Right atrium auricular region (tissue), 2 donors: Measurements from ENCODE around the gene CEACAM16. TPM values are rescaled to one million over a fixed set of nuclear protein-coding genes. Genes with fewer than 3 reads are reported as not detected.
"Not testable (repeated sequence)": the region's sequence is repeated elsewhere in the genome, so short reads cannot be mapped to it uniquely, and the experiment has no call there.

Source experiments
- DNase-seq: peaks from one replicate; pipeline ENCODE4 v3.0.0-alpha.2; 2019; ENCODE audit warnings: low spot score
- H3K27ac ChIP-seq, 2 donors: fragments of 200-600 bp; sonication (generic); 1 replicate in 1 of 2; 2 replicates in 1 of 2; pipeline ENCODE4 v1.5.1; 2016 to 2019
- H3K27me3 ChIP-seq, 2 donors: fragments of 200-600 bp; sonication (generic); one replicate each; pipeline versions ENCODE4 v1.5.1 to v1.6.0; 2017 to 2019
- H3K36me3 ChIP-seq: fragments of 200-600 bp; sonication (generic); one replicate; pipeline ENCODE4 v1.5.1; 2016
- H3K4me1 ChIP-seq, 2 donors: fragments of 200-600 bp; sonication (generic); one replicate each; pipeline versions ENCODE4 v1.5.1 to v1.6.0; 2017 to 2019
- H3K4me3 ChIP-seq, 2 donors: fragments of 200-600 bp; sonication (generic); 1 replicate in 1 of 2; 2 replicates in 1 of 2; pipeline ENCODE4 v1.5.1; 2017 to 2019; ENCODE audit warnings: mild to moderate bottlenecking in 1 of 2, moderate library complexity in 1 of 2
- H3K9me3 ChIP-seq, 2 donors: fragments of 200-600 bp; sonication (generic); one replicate each; pipeline ENCODE4 v1.5.1; 2019
- CTCF ChIP-seq, 2 donors: fragments of 200-600 bp; sonication (generic); IDR thresholded peaks; one replicate each; pipeline ENCODE4 v1.5.1; 2019; ENCODE audit warnings: antibody characterized with exemption in 2 of 2
- total RNA-seq, 2 donors: library from RNA; depleted of rRNA; stranded (reverse); fragments of >200 nt; gene quantifications; one replicate each; pipeline ENCODE4 v1.1.0, GENCODE V29; 2016

CEACAM16 gene
- total RNA-seq, 2 donors from 2014 or later: not detected

- Histone ChIP-seq H3K4me1 (no peaks in the 10 kb centered on the region), H3K27me3 (no peaks in the 10 kb centered on the region), H3K36me3 (no peaks in the 10 kb centered on the region), H3K27ac (no peak overlapping the region), H3K4me3 (no peak overlapping the region), H3K9me3 (no peaks in the 10 kb centered on the region)
- DNase-seq: no peak
- TF ChIP-seq CTCF (IDR thresholded peaks at IDR 0.05): no peak
Observed at GRCh38 chr19:44706506-44707236, 7.7 kb downstream of the CEACAM16 start.

GRCh38 chr19:44707794-44708193, 8.8 kb downstream of the CEACAM16 start:
- H3K27ac ChIP-seq: no peak overlapping the region
- H3K4me3 ChIP-seq: no peak overlapping the region
- no peaks in the 10 kb centered on the region for H3K4me1 ChIP-seq
- no peak for TF ChIP-seq CTCF (IDR thresholded peaks at IDR 0.05)
- no peaks in the 10 kb centered on the region for H3K9me3 ChIP-seq
- H3K36me3 ChIP-seq: no peaks in the 10 kb centered on the region
- H3K27me3 ChIP-seq: no peaks in the 10 kb centered on the region
- DNase-seq: no peak

GRCh38 chr19:44708940-44709339, 10.0 kb downstream of the CEACAM16 start:
- Histone ChIP-seq H3K9me3 (no peaks in the 10 kb centered on the region), H3K4me3 (no peak overlapping the region), H3K27me3 (no peaks in the 10 kb centered on the region), H3K36me3 (no peaks in the 10 kb centered on the region), H3K4me1 (no peaks in the 10 kb centered on the region), H3K27ac (no peak overlapping the region)
- no peak for TF ChIP-seq CTCF (IDR thresholded peaks at IDR 0.05)
- no peak for DNase-seq

DNA sequence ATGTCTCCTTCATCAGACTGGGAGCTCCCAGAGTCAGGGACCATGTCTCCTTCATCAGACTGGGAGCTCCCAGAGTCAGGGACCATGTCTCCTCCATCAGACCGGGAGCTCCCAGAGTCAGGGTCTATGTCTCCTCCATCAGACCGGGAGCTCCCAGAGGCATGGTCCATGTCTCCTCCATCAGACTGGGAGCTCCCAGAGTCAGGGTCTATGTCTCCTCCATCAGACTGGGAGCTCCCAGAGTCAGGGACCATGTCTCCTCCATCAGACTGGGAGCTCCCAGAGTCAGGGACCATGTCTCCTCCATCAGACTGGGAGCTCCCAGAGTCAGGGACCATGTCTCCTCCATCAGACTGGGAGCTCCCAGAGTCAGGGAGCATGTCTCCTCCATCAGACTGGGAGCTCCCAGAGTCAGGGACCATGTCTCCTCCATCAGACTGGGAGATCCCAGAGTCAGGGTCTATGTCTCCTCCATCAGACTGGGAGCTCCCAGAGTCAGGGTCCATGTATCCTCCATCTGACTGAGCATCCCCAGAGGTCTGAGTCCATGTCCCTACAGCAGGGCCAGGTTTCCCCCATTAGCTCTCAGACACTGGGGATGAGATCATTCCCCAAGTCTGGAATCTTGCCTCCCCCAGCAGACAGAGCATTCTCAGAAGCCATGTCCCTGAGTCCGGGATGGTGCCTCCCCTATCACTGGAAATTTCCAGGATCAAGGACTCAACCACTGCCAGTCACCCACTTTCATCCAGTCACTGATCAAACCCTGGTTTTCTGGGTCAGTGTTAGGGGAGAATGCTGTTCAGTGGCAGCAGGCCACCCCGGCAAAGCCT, 10.7 kb downstream of the CEACAM16 start:
- not testable (repeated sequence) for DNase-seq, H3K36me3 ChIP-seq, H3K9me3 ChIP-seq, H3K27me3 ChIP-seq, H3K4me3 ChIP-seq, H3K27ac ChIP-seq, H3K4me1 ChIP-seq

- DNase-seq: no peak
- peaks cover 0 to 6% of the 10 kb centered on the region in 2 donors for H3K9me3 ChIP-seq
- H3K27me3 ChIP-seq: no peaks in the 10 kb centered on the region
- no peak overlapping the region for H3K27ac ChIP-seq
- H3K4me3 ChIP-seq: no peak overlapping the region
- no peaks in the 10 kb centered on the region for H3K36me3 ChIP-seq
- H3K4me1 ChIP-seq: no peaks in the 10 kb centered on the region
- no peak for TF ChIP-seq CTCF (IDR thresholded peaks at IDR 0.05)
Observed at GRCh38 chr19:44710483-44710882, 11.5 kb downstream of the CEACAM16 start.

- Histone ChIP-seq H3K4me1 (no peaks in the 10 kb centered on the region), H3K27me3 (no peaks in the 10 kb centered on the region), H3K27ac (no peak overlapping the region), H3K4me3 (no peak overlapping the region), H3K9me3 (peaks cover 0 to 6% of the 10 kb centered on the region in 2 donors), H3K36me3 (no peaks in the 10 kb centered on the region)
- no peak for DNase-seq
- TF ChIP-seq CTCF (IDR thresholded peaks at IDR 0.05): no peak
Observed at GRCh38 chr19:44712864-44713515, 14.0 kb downstream of the CEACAM16 start.
